Breast epithelium (tissue), 4 donors: ENCODE results near the gene ZNF23. TPM values are rescaled to one million over a fixed set of nuclear protein-coding genes. Genes with fewer than 3 reads are reported as not detected.
A peak's percentile ranks its signal among the peaks of the same experiment; 100 is the strongest.

Experiments used
- DNase-seq, 2 donors: peaks; one replicate each; pipeline ENCODE4 v3.0.0-alpha.2; 2019; ENCODE audit warnings: low spot score in 2 of 2
- H3K27ac ChIP-seq, 2 donors: fragments of 200-600 bp; sonication (generic) in 1 of 2; one replicate each; pipeline ENCODE4 v1.5.1; 2016 to 2019; ENCODE audit warnings: mild to moderate bottlenecking in 1 of 2
- H3K27me3 ChIP-seq, 2 donors: fragments of 200-600 bp; sonication (generic) in 1 of 2; one replicate each; pipeline versions ENCODE4 v1.5.1 to v1.6.0; 2017 to 2019; ENCODE audit warnings: control low read depth in 1 of 2, mild to moderate bottlenecking in 1 of 2
- H3K36me3 ChIP-seq: fragments of 200-600 bp; one replicate; pipeline ENCODE4 v1.5.1; 2019
- H3K4me1 ChIP-seq, 2 donors: fragments of 200-600 bp; sonication (generic); one replicate each; pipeline ENCODE4 v1.5.1; 2016 to 2019; ENCODE audit warnings: control low read depth in 1 of 2
- H3K4me3 ChIP-seq, 3 donors: fragments of 200-600 bp; sonication (generic); 1 replicate in 2 of 3; 2 replicates in 1 of 3; pipeline ENCODE4 v1.5.1; 2016 to 2019; ENCODE audit warnings: mild to moderate bottlenecking in 3 of 3, moderate library complexity in 2 of 3
- H3K9me3 ChIP-seq, 2 donors: fragments of 200-600 bp; sonication (generic) in 1 of 2; one replicate each; pipeline ENCODE4 v1.5.1; 2016 to 2019; ENCODE audit warnings: control low read depth in 1 of 2
- CTCF ChIP-seq, 3 donors: fragments of 450-650 bp; IDR thresholded peaks; one replicate each; pipeline ENCODE4 v1.5.1; 2016 to 2017; ENCODE audit warnings: antibody characterized with exemption in 3 of 3, mild to moderate bottlenecking in 3 of 3, moderate library complexity in 3 of 3
- POLR2A ChIP-seq: fragments of 450-650 bp; IDR thresholded peaks from one replicate; pipeline ENCODE4 v1.6.1; 2016; ENCODE audit warnings: antibody characterized with exemption, mild to moderate bottlenecking, moderate library complexity
- POLR2AphosphoS5 ChIP-seq, 3 donors: sonication (generic); formaldehyde crosslinking; IDR thresholded peaks; one replicate each; pipeline ENCODE4 v1.6.1; 2017; ENCODE audit warnings: antibody characterized with exemption in 3 of 3
- intact Hi-C: fragments of 100-400 bp; cut with DNase I; formaldehyde crosslinking; loops from one replicate; pipeline ENCODE4 v1.15.1; 2023; ENCODE audit warnings: low total_unique reads
- total RNA-seq, 3 donors: library from RNA; depleted of rRNA; stranded (reverse); fragments of >200 nt; gene quantifications; one replicate each; pipeline ENCODE4 v1.1.0, GENCODE V29; 2016

ZNF23 gene
- total RNA-seq, 3 donors from 2014 or later = 9.8 to 16.8 (median 11.8) TPM

- intact Hi-C loops = loop anchor here (10.0 kb wide), 1 partner anchor 1174 kb away; no protein-coding TSS in a partner anchor
Observed at GRCh38 chr16:71491054-71491453, 29.0 kb upstream of the ZNF23 start.

GRCh38 chr16:71490361-71490760 is 28.3 kb upstream of the ZNF23 start:
- no peaks in the 10 kb centered on the region for H3K9me3 ChIP-seq
- TF ChIP-seq POLR2A (no peak), POLR2AphosphoS5 (IDR thresholded peaks at IDR 0.05) (no peak), CTCF (IDR thresholded peaks at IDR 0.05) (no peak)
- intact Hi-C loops = loop anchor here (10.0 kb wide), 1 partner anchor 1174 kb away; no protein-coding TSS in a partner anchor
- no peaks in the 10 kb centered on the region for H3K27me3 ChIP-seq
- H3K4me1 ChIP-seq = no peaks in the 10 kb centered on the region
- H3K36me3 ChIP-seq = no peaks in the 10 kb centered on the region
- DNase-seq = no peak
- no peak overlapping the region for H3K4me3 ChIP-seq
- H3K27ac ChIP-seq = no peak overlapping the region

More at GRCh38 chr16:71491054-71491453, 29.0 kb upstream of the ZNF23 start:
- no peaks in the 10 kb centered on the region for H3K36me3 ChIP-seq
- no peak overlapping the region for H3K27ac ChIP-seq
- H3K4me3 ChIP-seq = no peak overlapping the region
- no peaks in the 10 kb centered on the region for H3K9me3 ChIP-seq
- no peaks in the 10 kb centered on the region for H3K27me3 ChIP-seq
- no peak for DNase-seq
- TF ChIP-seq POLR2AphosphoS5 (IDR thresholded peaks at IDR 0.05) (no peak), POLR2A (no peak), CTCF (IDR thresholded peaks at IDR 0.05) (no peak)
- H3K4me1 ChIP-seq = no peaks in the 10 kb centered on the region

GRCh38 chr16:71489122-71489521 is 27.1 kb upstream of the ZNF23 start, which contains the start of gene ZNF19:
Gene ZNF19, minus strand, starts transcription at chr16:71489324. Its CDS starts 7,210 bp downstream, at chr16:71482114.
- Histone ChIP-seq H3K27ac (no peak within 1 kb of the TSS), H3K4me3 (no peak within 1 kb of the TSS), H3K27me3 (no peaks in the 10 kb centered on the region), H3K4me1 (no peaks in the 10 kb centered on the region), H3K36me3 (no peaks in the 10 kb centered on the region), H3K9me3 (no peaks in the 10 kb centered on the region)
- no peak for DNase-seq
- intact Hi-C loops = no loop called here
- TF ChIP-seq POLR2A (no peak), POLR2AphosphoS5 (IDR thresholded peaks at IDR 0.05) (no peak)

- H3K27ac ChIP-seq = peak overlapping the region; percentile 98
- intact Hi-C loops = no loop called here
- no peaks in the 10 kb centered on the region for H3K36me3 ChIP-seq
- peak; percentile 76 to 84 for DNase-seq
- no peaks in the 10 kb centered on the region for H3K9me3 ChIP-seq
- peak overlapping the region; percentile 68 to 91 (median 91) for H3K4me3 ChIP-seq
- no peaks in the 10 kb centered on the region for H3K4me1 ChIP-seq
- TF ChIP-seq CTCF (IDR thresholded peaks at IDR 0.05) = no peak
- TF ChIP-seq POLR2AphosphoS5 (IDR thresholded peaks at IDR 0.05) = peak; percentile 83 to 86 (median 85)
- peak; percentile 37 for TF ChIP-seq POLR2A
- no peaks in the 10 kb centered on the region for H3K27me3 ChIP-seq
Observed at GRCh38 chr16:71484006-71484893, 22.2 kb upstream of the ZNF23 start.

GRCh38 chr16:71482569-71482968 is 20.5 kb upstream of the ZNF23 start:
- TF ChIP-seq CTCF (IDR thresholded peaks at IDR 0.05) = no peak
- no peak for TF ChIP-seq POLR2A
- TF ChIP-seq POLR2AphosphoS5 (IDR thresholded peaks at IDR 0.05) = no peak
- no peaks in the 10 kb centered on the region for H3K4me1 ChIP-seq
- H3K27ac ChIP-seq = no peak overlapping the region
- intact Hi-C loops = no loop called here
- H3K9me3 ChIP-seq = no peaks in the 10 kb centered on the region
- no peaks in the 10 kb centered on the region for H3K36me3 ChIP-seq
- DNase-seq = no peak
- H3K4me3 ChIP-seq = no peak overlapping the region
- no peaks in the 10 kb centered on the region for H3K27me3 ChIP-seq
